Medulla oblongata (tissue), 1 donor: ENCODE data around the gene FBXO10.
A peak's percentile ranks its signal among the peaks of the same experiment; 100 is the strongest.
"Not testable (repeated sequence)": the region's sequence is repeated elsewhere in the genome, so short reads cannot be mapped to it uniquely, and the experiment has no call there.

Source experiments
- DNase-seq: peaks from one replicate; pipeline ENCODE4 v3.0.0-alpha.2; 2015; ENCODE audit errors: extremely low spot score

Gene FBXO10

DNA sequence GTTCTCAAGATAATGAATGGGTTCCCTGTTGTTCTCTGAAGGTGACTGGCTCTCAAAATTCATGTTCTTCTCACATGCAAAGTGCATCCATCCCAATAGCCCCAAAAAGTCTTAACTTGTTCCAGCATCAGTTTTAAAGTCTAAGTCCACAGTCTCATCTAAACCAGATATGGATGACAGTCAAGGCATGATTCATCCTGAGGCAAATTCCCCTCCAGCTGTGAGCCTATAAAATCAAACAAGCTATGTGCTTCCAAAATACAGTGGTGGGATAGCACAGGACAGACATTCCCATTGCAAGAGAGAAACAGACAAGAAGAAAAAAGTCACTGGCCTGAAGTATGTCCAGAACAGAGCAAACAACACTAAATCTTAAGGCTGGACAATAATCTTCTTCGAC is 25.4 kb downstream of the FBXO10 start:
- DNase-seq: no peak

DNA sequence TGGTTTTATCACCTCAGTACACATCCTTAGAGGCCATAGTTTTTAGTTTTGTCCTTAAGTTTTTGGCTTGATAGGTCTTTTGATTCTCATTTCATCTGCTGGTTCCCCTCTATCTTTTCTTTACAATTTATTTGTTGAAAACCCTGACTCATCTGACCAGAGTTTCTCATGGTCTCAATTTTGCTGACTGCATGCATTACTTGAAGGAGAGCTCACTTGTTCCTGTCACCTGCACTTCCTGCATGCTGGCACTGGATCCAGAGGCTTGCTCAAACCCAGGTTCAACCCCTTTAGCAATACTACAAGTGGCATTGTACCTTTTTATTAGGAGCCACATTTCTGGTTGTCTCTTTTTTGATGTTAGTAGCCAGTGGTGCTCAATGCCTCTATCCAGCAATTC is 26.7 kb downstream of the FBXO10 start:
- DNase-seq: no peak

DNA sequence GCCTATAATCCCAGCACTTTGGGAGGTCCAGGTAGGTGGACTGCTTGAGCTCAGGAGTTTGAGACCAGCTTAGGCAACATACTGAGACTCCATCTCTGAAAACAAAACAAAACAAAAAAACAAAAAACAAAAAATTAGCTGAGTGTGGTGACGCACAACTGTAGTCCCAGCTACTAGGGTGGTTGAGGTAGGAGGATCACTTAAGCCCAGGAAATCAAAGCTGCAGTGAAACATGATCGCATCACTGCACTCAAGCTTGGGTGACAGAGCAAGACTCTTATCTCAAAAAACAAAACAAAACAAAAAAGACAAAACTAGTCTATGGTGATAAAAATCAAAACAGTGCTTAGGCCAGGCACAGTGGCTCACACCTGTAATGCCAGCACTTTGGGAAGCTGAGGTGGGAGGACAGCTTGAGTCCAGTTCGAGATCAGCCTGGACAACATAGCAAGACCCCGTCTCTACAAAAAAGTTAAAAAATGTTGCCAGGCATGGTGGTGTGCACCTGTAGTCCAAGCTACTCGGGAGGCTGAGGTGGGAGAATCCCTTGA is 28.8 kb downstream of the FBXO10 start:
- DNase-seq: no peak

DNA sequence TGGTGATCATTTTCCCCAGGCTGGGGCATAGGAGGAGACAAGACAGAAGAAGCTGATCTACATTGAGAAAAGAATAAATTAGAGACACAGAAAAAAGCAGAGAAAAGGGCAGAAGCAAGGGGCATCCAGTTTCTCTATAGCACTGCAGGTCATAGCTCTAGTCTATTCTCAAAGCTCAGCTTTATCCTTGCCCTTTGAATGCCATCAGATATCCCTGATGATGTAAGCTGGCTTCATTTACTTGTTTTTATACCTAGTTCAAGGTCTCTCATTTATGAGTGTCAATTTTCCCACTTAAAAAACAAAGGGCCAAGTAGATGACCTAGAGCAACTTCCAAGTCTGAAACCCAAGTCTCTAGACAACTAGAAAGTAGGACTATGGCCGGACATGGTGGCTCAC is 32.7 kb downstream of the FBXO10 start:
- DNase-seq: no peak

DNA sequence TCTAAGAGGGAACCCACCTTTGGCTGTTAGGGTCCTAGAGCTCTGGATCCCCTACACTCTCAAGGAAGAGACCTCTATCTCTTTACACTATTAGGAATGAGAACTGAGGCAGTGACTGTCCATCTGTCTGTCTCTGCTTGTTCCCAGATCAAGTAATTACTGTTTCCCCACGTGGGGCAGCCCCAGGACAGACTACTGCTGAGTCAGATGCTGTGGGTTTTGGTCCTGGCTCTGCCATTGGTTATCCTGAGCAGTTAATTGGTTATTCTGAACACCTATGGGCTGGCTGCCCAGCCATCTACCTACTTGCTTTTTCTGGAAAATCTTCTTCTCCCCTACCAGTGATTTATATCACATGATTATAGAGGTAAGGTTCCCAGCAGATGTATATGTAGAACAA is 33.3 kb downstream of the FBXO10 start:
- DNase-seq: no peak

DNA sequence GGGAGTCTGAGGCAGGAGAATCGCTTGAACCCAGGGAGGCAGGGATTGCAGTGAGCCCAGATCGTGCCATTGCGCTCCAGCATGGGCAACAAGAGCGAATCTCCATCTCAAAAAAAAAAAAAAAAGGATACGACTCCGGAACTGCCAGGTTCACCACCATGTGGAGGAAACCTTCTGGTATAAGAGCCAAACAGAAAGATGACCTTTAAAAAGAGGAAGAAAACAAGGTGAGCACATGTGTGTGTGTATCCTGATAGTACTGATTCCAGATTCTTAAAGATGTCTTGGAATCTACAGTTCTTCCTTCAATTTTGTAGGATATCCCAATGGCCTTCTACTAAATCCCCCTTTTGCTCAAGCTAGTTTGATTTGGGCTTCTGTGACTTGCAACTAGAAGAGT is 33.7 kb downstream of the FBXO10 start:
- DNase-seq: no peak

DNA sequence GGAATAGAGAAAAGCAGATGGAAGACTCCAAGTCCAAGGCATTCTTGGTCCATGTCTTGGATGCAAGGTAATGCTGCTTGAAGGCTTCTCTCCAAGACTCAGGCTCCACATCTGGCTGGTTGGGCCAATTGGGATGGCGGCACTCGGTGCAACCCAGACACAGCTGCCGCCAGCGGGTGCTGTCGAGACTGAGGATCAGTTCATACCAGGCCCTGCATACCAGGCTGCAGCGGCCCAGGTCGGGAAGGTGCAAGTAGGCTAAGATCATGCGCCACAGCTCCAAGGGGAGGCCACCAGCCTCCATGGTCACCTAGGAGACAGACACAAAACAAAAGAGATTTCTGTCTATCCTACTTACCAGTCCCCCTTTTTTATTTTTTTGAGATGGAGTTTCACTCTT is 34.7 kb downstream of the FBXO10 start:
- DNase-seq: no peak

DNA sequence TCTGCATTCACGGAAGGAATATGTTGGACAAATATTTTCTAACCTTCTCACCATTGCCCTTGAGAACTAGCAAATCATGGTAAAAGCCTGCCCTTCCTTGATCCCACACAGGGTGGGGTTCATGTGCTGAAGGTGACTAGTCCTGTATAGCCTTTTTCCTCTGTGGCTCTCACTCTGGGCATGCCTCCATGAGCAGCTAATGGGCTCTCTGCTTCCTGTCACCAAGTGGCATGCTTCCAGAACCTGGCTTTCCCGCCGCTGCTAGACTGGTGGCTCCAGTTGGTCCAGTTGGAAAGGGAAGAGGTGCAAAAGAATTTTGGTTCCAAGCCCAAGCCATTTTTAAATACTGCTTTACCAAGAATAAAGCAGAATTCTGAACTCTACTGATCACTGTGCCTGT is 35.5 kb downstream of the FBXO10 start:
- peak; percentile 14 for DNase-seq

DNA sequence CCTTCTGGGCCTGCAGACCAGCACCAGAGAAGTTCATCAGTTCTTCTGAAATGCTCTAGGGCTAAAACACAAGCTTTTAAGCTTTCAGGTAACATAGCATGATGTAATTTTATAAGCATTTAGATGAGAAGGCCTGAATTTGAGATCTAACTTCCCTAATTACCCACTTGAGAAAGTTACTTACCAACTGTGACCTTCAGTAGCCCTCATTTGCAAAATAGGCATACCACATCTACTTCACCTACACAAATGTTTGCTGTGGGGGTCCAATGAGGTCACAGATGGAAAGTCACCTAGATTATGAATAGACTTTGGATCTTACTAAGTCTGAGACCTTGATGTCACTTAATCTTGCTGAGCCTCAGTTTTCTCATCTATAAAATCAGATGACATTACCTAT is 36.5 kb downstream of the FBXO10 start:
- no peak for DNase-seq

DNA sequence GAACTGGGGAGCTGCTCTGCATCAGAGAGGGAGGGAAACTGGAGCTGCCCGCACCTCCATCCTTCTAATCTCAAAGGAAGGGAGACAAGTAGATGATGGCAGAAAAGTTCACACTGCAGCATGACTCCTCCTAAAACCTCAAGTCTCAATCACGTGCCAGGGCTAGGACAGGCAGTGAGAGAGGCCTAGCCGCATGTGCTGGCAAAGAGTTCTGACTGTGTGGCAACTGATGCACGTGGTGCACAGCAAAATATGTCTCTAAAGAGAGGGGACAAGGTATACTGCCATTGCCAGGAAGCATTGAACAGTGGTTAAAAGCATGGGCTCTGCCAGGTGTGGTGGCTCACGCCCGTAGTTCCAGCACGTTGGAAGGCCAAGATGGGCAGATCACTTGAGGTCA is 38.1 kb downstream of the FBXO10 start:
- DNase-seq: no peak

DNA sequence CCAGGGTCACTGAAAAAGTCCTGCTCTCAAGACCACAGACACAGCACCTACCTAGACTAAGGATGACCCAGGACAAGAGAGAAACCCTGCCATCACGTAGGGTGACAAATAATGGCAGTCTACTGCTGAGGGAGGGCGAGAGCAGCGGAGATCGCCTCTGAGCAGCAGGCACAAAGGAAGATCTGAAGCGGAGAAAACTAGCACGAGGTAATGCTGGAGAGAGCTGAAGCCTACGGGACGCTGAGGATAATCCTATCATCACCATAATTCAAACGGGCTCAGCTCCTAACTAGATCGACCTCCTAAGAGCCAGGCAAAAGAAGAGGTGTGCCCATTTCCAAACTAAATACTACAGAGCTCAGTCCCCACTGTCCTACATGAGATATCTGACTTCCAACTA is 41.3 kb downstream of the FBXO10 start:
- DNase-seq: no peak

DNA sequence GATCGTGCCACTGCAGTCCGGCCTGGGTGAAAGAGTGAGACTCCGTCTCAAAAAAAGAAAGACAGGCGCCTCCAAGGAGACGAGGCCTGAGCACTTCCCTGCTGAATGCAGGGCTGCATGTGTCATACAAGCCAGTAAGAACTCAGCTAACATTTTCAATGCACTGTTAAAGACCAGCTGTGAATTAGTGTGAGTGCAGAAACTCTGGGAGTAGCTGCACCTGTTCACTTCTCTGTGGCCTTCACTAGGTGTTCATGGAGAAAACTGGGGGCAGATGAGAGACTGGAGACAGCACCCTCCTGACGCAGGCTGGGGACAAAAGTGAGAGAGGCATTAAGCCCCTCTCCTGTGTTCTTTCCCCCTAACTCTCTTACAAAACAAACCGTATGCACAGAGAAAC is 41.8 kb downstream of the FBXO10 start:
- DNase-seq: no peak

DNA sequence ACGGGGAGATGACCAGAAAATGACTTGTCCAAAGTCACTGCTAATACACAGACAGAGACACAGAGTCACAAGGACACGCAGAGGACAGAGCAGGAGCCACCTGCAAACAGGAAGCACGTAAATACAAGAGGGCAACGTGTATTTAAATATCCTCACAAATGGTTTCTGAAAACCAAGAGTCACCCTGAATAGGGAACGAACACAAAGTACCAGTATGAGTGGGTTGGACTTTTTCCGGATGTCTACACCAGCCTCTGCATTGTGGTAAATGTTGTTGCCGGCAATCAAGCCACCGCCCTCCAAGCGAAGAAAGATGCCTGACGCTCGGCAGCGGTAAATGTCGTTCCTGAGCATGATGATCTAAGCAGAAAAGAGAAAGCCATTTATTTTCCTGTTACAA is 44.5 kb downstream of the FBXO10 start:
- DNase-seq: no peak

DNA sequence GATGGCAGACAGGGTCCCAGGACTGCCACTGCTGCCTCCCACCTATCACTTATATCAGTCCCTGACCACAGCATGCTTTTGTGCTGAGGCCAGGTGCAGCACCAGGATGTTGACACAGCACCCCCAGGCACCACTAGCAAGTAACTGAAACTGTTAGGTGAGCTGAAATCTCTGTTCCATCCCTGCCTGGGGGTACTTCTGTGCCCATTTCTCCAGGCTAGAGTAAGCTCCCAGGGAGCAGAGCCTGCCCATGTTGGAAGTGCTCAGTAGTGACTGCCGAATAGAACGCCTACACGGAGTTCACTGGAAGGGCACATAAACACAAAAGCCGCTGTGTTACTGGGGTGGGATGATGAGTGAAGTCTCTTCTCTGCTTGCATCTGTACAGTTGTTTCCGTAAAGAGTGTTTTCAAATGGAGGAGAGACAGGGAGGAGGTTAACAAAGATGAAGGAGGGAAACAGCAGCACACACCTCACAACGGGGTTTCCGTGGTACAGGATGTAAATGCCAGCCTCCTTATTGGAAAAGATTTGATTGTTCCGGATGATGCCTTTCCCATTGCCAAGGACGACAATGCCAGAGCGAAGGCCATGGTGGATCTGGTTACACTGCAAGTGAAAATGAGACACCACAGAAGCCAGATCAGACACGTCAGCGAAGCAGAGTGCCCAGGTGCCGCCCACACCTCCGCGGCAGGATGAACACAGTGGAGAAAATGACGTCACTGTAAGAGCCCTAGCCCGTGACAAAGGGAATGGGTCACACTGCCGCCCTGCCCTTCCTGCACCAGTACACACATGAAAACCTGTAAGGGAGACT is 47.3 kb downstream of the FBXO10 start:
- peak; percentile 39 for DNase-seq

DNA sequence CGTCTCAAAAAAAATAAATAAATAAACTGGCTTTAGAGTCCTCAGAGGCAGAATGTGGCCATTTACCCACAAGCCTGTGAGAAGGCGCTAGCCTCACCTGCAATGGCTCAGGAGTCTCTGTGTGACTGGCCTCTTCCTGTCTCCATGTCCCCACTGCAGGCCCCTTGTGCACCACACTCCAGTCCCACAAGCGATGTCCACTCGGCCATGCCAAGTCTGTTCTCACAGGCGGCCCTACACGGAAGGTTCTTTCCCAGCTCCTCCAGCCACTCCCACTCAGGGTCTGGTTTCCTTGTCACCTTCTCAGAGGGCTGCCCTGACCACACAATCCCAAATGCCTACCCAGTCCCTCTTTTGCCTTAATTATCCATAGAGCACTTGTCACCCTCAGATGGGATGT is 52.3 kb downstream of the FBXO10 start:
- DNase-seq: no peak

DNA sequence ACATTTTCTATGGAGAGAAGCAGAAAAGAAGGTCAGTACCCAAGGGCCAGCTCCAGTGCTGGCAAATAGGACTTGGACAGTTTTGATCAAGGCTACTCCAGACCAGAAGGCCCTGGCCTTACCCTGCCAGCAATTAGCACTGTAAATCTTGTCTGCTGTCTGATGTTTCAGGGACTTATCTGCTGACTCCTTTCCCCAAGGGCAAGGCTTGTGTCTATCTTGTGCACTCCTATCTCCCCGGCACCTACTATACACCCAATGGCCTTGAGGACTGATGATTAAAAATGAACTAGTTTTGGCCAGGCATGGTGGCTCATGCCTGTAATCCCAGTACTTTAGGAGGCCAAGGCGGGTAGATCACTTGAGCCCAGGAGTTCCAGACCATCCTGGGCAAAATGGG is 53.2 kb downstream of the FBXO10 start:
- DNase-seq: no peak

DNA sequence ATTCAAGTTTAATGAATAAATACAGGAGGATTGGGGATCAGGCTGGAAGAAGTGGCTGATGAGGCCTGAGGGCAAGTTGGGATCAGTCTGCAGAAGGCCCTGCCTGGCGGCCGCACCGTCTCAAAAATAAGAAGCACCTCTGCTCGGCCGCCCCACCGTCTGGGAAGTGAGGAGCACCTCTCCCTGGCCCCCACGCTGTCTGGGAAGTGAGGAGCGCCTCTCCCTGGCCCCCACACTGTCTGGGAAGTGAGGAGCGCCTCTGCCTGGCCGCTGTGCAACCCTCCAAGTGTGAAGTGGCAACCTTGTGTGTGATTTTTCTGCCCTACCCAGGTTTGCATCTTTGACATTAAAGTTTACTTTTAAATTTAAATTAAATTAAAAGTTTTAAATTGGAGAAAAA is 55.1 kb downstream of the FBXO10 start:
- no peak for DNase-seq

DNA sequence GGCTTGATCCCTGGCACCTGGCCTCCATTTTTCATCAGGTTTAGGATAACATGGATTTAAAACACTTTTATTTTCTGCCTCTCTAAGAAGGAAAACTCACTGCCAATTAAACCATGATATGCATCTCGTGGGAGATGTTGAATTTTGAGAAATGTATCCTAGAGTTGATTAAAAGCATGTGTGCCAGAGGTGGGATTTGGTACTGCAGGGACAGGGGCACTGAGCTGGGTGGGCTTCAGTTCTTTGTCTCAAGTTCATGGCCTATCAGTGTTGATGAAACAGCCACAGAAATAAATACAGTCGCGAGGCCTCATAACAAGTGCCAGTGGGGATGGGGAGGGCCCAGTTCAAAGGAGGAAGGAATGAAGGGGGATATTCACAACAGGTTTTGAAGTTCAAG is 55.5 kb downstream of the FBXO10 start:
- DNase-seq: no peak

DNA sequence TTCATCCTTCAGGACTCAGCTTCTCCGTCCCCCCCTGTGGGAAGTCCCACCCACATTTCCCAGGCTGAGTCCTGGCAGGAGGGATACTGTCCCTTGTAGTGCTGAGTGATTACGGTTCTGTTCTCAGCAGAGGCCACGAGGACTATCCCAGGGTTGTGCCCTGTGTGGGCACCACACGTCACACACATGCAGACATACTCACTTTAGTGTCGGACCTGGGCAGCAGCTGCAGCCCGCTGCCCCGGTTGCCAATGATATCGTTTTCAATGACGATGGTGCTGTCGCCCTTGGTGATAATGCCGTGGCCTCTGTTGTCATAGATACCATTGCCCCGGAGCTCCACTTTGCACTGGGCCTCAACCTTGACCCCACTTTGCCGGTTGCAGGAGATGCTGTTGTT is 58.3 kb downstream of the FBXO10 start:
- no peak for DNase-seq

DNA sequence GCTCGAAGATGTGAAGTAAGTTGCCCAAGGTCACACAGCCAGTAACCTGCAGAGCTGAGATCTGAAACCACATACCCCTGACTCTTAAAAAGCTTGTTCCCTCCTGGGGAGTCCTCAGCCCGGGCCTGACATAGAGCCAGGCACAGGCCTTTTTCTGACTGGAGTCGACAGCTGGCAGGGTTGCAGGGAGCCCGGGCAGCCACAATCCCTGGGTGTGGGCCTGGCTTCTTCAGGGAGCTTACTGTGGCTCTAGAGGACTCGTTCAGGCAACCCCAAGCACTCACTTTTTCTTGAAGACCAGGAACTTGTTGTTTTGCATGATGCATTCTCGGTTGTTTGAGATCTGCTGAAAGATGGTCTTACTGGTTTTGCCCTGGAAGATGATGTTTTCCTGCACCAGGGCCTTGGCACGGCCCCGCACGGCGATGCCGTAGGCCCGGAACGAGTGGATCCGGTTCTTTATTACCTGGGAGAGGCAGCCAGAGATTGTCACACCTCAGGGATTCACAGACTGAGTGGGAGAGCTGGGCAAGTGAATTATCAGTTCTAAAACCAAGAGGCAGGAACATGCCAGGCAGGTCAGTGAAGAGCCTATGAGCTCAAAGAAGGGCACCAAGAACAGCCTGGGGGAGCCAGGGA is 60.4 kb downstream of the FBXO10 start:
- DNase-seq: no peak

DNA sequence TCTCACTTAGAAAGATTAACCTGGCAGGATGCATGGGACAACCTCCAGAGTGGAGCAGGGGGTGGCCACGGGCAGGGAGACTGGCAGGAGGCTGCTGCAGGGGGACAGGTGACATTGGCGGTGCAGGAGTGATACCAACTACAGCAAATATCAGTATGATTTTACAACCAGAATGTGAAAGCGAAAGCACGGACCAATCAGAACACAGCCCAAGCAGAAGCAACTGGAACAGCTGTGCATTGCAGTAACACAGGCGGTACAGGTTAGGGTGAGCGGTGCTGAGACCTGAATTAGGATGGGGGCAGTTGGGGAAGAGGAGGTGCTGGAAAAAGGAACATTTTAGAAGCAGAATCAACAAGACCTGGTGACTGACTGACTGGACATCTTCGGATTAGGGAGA is 61.2 kb downstream of the FBXO10 start:
- no peak for DNase-seq

DNA sequence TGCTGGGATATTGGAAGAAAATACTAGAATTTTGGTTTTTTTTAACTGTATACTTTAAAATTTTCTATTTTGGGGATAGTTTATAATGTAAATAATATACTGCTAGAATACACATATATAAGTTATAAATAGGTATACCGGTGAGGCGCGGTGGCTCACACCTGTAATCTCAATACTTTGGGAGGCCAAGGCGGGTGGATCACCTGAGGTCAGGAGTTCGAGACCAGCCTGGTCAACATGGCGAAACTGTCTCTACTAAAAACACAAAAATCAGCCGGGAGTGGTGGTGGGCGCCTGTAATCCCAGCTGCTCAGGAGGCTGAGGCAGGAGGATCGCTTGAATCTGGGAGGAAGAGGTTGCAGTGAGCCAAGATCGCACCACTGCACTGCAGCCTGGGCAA is 61.8 kb downstream of the FBXO10 start:
- DNase-seq: not testable (repeated sequence)

DNA sequence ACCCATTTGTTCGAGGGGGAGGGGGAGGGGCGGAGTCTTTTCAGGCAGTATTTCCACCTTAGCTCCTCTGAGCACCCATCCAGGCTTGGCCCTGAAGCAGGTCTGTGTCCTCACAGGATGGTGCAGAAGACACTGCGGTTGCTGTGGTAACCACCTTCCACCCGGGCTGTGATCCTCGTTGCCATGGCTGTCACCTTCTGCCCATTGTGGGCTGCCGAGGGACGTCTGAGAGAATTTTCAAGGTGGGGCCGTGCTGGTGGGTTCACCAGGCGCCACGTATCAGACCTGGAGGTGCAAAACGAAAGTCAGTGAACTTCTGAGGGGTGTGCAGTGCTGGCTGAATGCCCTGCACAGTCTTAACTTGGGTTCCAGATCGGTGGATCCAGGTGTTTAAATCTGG is 63.7 kb downstream of the FBXO10 start:
- no peak for DNase-seq
